ENCODE measurements around the gene BYSL. TPM values are rescaled to one million over a fixed set of nuclear protein-coding genes. Genes with fewer than 3 reads are reported as not detected.

The BYSL gene
- total and polyA plus RNA-seq, 8 donors = 12.6 to 24.9 (median 23.6) TPM

DNA sequence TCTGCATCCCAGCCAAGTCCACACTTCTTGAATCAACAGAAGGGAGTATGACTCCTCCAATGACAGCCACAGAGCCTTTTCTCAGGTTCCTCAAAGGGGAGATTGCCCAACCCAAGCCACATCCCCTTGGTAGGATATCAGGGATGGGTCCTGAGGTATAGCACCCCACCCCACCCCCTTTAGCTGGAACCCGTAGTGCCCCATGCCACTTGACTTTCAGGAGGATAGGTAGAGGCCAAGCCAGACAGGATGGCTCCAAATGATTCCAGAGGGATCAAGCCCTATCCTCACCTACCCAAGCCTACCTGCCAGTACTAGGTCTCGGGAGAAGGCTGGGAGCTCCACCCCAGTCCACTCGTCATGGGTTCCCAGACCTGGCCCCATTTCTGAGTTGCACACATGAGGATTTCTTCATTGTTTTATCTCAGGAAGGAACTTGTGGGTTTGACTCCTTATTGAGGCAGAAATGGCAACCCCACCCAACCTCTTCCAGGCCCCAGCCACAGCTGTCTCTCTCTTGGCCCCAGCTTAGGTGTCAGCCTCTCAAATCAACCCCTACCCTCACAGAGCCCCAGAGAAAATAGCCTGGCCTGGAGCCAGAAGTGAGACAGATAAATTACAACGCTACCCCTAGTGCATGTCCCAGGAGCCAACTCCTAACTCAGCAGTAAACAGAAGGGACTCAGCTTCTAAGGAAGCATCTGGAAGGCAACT lies 16.7 kb downstream of the BYSL start:
- H3K4me3 ChIP-seq = peak overlapping the region in 1 of 2 donors; percentile 99
- H3K9me3 ChIP-seq = no peaks in the 10 kb centered on the region
- peaks cover 47 to 75% of the 10 kb centered on the region in 2 donors for H3K4me1 ChIP-seq
- peaks cover 6 to 45% of the 10 kb centered on the region in 2 donors for H3K36me3 ChIP-seq
- no peaks in the 10 kb centered on the region for H3K27me3 ChIP-seq
- ATAC-seq (no peak), DNase-seq (peak in 1 of 4 donors; percentile 47)
- TF ChIP-seq CTCF (IDR thresholded peaks at IDR 0.05) = no peak
- peak overlapping the region; percentile 77 to 94 for H3K27ac ChIP-seq
- intact Hi-C loops (cut with DNase I) = loop anchor here in 1 of 2 donors (5.0 kb wide), 1 partner anchor 104 kb away; no protein-coding TSS in a partner anchor

GRCh38 chr6:41938590-41939175 lies 17.4 kb downstream of the BYSL start:
- peak overlapping the region; percentile 77 to 94 for H3K27ac ChIP-seq
- no peak for TF ChIP-seq CTCF (IDR thresholded peaks at IDR 0.05)
- intact Hi-C loops (cut with DNase I) = loop anchor here in 1 of 2 donors (5.0 kb wide), 1 partner anchor 104 kb away; no protein-coding TSS in a partner anchor
- H3K36me3 ChIP-seq = peaks cover 6 to 38% of the 10 kb centered on the region in 2 donors
- H3K4me3 ChIP-seq = peak overlapping the region in 1 of 2 donors; percentile 99
- no peaks in the 10 kb centered on the region for H3K9me3 ChIP-seq
- ATAC-seq (no peak), DNase-seq (no peak)
- H3K27me3 ChIP-seq = no peaks in the 10 kb centered on the region
- peaks cover 47 to 81% of the 10 kb centered on the region in 2 donors for H3K4me1 ChIP-seq

DNA sequence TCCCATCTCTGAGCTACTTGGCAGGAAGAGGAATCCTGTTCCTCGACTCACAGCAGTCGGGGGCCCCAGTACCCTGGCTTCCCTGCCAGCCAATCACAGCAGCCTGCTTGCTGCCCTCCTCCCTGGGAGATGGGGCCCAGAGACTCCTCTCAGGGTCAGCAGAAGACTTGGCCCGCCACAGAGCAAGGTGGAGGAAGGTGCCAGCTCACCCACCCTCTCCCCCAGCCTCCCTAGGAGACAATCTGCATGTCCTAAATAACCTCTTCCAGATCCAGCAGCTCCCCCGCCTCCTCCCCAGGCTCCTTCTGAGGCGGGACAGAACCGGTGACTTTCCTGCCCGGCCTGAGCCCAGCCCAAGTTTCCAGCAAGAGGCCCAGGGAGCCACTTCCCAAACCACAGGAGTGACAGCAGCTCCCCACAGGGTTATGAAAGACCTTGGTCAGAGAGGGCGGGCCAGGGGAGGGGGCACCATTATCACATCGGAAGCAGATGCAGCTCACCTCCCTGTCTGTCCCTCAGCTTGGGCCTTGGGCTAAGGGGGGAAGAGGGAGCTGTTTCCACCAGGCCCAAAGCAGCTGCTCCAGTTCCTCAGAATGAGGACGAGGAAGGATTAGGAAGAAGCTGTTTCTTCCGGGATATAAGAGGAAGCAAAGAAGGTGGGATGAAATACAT lies 18.0 kb downstream of the BYSL start:
- DNase-seq (peak in 2 of 4 donors; percentile 78 to 90), ATAC-seq (peak; percentile 3)
- peaks cover 47 to 88% of the 10 kb centered on the region in 2 donors for H3K4me1 ChIP-seq
- H3K4me3 ChIP-seq = peak overlapping the region in 1 of 2 donors; percentile 99
- no peaks in the 10 kb centered on the region for H3K27me3 ChIP-seq
- no peaks in the 10 kb centered on the region for H3K9me3 ChIP-seq
- intact Hi-C loops (cut with DNase I) = loop anchor here in 1 of 2 donors (5.0 kb wide), 1 partner anchor 103 kb away; no protein-coding TSS in a partner anchor
- H3K36me3 ChIP-seq = peaks cover 6 to 32% of the 10 kb centered on the region in 2 donors
- H3K27ac ChIP-seq = peak overlapping the region; percentile 77 to 94
- no peak for TF ChIP-seq CTCF (IDR thresholded peaks at IDR 0.05)

DNA sequence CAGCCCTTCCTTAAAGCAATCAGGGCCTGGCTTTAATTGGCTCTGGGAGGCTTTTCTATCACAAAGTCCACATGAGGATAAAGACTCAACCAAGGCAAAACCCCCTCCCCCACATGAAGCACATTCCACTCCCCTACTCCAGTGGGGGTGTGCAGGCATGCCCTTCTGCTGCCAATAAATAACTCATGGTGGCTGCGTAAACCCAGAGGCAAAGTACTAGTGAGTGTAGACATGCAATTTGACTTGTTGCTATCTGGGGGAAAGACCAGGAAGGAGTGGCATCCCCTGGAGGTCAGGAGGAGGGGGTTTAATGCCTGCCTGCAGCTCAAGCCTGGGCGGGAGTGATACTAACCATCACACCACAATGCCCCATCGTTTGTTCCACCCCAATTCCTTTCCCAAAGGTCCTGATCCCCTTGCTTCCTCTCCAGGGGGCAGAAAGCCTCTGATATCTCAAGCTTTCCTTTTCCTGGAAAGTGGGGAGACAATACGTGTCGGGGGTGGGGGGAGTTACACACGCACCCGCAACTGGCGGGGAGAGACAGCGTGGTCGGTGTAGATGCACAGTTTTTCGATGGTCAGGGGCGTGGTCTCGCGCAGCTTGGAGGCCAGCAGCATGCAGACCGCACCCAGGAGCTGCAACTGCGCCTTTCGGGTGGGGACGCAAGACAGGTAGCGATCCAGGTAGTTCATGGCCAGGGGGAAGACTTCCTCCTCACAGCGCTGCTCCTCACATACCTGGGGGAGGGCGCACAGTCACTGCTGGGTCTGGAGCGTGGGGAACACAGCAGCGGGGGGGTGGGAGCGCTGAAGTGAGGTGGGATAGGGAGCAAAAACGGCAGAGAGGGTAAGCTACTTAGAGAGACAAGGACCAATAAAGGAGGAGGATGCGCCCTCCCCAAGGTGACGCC lies 18.8 kb downstream of the BYSL start:
- intact Hi-C loops (cut with DNase I) = loop anchor here in 1 of 2 donors (5.0 kb wide), 1 partner anchor 102 kb away; no protein-coding TSS in a partner anchor
- Histone ChIP-seq H3K9me3 (no peaks in the 10 kb centered on the region), H3K4me1 (peaks cover 47 to 82% of the 10 kb centered on the region in 2 donors), H3K27me3 (no peaks in the 10 kb centered on the region), H3K4me3 (peak overlapping the region; percentile 88 to 99), H3K36me3 (peaks cover under 1 to 24% of the 10 kb centered on the region in 2 donors), H3K27ac (peak overlapping the region; percentile 77 to 94)
- ATAC-seq (peak; percentile 1), DNase-seq (peak in 2 of 4 donors; percentile 44 to 85)
- TF ChIP-seq CTCF (IDR thresholded peaks at IDR 0.05) = no peak

Data from left lung (tissue), 10 donors.